Stimulated activated naive CD4-positive, alpha-beta T cell (primary cell): Measurements from ENCODE around the gene RAB41.
"Not testable (repeated sequence)": the region's sequence is repeated elsewhere in the genome, so short reads cannot be mapped to it uniquely, and the experiment has no call there.

ENCODE experiments used
- DNase-seq, 6 experiments: peaks; one replicate each; lab custom pipeline; 2025; lab: John Stamatoyannopoulos, UW

RAB41 gene

GRCh38 chrX:70289793-70290770 is 8.1 kb downstream of the RAB41 start, which contains the start of the genes KIF4A and PDZD11:
TSS of gene KIF4A (plus strand) at chrX:70290104. CDS start at chrX:70290459, 355 bp downstream.
TSS of gene PDZD11 (minus strand) at chrX:70289927. CDS start at chrX:70289341, 586 bp downstream.
- peak; percentile 39 to 64 (median 50) for DNase-seq

- DNase-seq: no peak
Measured at GRCh38 chrX:70292788-70293187, 10.8 kb downstream of the RAB41 start.

GRCh38 chrX:70293621-70294020 is 11.6 kb downstream of the RAB41 start:
- DNase-seq: no peak

- no peak for DNase-seq
Measured at GRCh38 chrX:70301716-70302115, 19.7 kb downstream of the RAB41 start.

GRCh38 chrX:70313503-70313902 is 31.5 kb downstream of the RAB41 start:
- no peak for DNase-seq

- no peak for DNase-seq
Measured at GRCh38 chrX:70322784-70323183, 40.8 kb downstream of the RAB41 start.

- not testable (repeated sequence) for DNase-seq
Measured at GRCh38 chrX:70323628-70324027, 41.7 kb downstream of the RAB41 start.

- no peak for DNase-seq
Measured at GRCh38 chrX:70324326-70324725, 42.4 kb downstream of the RAB41 start.

- DNase-seq: no peak
Measured at GRCh38 chrX:70331161-70331560, 49.2 kb downstream of the RAB41 start.

- no peak for DNase-seq
Measured at GRCh38 chrX:70332600-70332999, 50.6 kb downstream of the RAB41 start.
